Measurements from ENCODE around the gene SLC25A23.

DNA sequence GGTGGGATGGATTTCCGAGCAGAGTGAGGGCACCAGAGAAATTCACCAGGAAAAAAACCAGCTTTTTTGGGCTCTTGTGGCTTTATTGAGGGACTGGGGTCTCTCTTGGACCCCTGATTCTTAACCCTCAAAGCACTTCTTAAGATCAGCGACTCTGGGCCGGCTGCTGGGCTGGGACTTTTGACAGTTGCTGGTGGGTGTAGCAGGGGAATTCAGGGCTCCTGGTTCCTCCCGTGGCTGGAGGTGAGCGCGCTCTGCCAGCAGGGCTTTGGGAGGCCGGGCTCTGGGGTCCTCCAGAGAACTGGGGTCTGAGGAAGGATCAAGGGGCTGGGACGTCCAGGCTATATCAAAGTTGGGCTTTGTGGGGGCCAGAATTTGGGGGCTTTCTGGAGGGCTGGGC is 7.8 kb upstream of the SLC25A23 start:
- no peak for TF ChIP-seq RAD21 (IDR thresholded peaks at IDR 0.05)
- TF ChIP-seq JUND (IDR thresholded peaks at IDR 0.05) = no peak
- TF ChIP-seq, protein P1, sequence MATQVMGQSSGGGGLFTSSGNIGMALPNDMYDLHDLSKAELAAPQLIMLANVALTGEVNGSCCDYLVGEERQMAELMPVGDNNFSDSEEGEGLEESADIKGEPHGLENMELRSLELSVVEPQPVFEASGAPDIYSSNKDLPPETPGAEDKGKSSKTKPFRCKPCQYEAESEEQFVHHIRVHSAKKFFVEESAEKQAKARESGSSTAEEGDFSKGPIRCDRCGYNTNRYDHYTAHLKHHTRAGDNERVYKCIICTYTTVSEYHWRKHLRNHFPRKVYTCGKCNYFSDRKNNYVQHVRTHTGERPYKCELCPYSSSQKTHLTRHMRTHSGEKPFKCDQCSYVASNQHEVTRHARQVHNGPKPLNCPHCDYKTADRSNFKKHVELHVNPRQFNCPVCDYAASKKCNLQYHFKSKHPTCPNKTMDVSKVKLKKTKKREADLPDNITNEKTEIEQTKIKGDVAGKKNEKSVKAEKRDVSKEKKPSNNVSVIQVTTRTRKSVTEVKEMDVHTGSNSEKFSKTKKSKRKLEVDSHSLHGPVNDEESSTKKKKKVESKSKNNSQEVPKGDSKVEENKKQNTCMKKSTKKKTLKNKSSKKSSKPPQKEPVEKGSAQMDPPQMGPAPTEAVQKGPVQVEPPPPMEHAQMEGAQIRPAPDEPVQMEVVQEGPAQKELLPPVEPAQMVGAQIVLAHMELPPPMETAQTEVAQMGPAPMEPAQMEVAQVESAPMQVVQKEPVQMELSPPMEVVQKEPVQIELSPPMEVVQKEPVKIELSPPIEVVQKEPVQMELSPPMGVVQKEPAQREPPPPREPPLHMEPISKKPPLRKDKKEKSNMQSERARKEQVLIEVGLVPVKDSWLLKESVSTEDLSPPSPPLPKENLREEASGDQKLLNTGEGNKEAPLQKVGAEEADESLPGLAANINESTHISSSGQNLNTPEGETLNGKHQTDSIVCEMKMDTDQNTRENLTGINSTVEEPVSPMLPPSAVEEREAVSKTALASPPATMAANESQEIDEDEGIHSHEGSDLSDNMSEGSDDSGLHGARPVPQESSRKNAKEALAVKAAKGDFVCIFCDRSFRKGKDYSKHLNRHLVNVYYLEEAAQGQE (IDR thresholded peaks at IDR 0.05) = no peak
- TF ChIP-seq, protein P2, sequence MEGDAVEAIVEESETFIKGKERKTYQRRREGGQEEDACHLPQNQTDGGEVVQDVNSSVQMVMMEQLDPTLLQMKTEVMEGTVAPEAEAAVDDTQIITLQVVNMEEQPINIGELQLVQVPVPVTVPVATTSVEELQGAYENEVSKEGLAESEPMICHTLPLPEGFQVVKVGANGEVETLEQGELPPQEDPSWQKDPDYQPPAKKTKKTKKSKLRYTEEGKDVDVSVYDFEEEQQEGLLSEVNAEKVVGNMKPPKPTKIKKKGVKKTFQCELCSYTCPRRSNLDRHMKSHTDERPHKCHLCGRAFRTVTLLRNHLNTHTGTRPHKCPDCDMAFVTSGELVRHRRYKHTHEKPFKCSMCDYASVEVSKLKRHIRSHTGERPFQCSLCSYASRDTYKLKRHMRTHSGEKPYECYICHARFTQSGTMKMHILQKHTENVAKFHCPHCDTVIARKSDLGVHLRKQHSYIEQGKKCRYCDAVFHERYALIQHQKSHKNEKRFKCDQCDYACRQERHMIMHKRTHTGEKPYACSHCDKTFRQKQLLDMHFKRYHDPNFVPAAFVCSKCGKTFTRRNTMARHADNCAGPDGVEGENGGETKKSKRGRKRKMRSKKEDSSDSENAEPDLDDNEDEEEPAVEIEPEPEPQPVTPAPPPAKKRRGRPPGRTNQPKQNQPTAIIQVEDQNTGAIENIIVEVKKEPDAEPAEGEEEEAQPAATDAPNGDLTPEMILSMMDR (IDR thresholded peaks at IDR 0.05; ENCODE audit: low read depth, low read length, missing input control) = no peak
- no peak for TF ChIP-seq MAX (IDR thresholded peaks at IDR 0.05)
